Coronary artery (tissue), 2 donors: Measurements from ENCODE around the gene ZDHHC24.

Source experiments
- DNase-seq: peaks from one replicate; pipeline ENCODE4 v3.0.0-alpha.2; 2017; ENCODE audit warnings: low spot score
- H3K27ac ChIP-seq, 2 donors: fragments of 200-600 bp; sonication (generic); one replicate each; pipeline ENCODE4 v1.5.1; 2016 to 2019
- H3K4me3 ChIP-seq: fragments of 200-600 bp; sonication (generic); 2 replicates; pipeline ENCODE4 v1.5.1; 2016; ENCODE audit warnings: mild to moderate bottlenecking, moderate library complexity
- CTCF ChIP-seq: fragments of 200-600 bp; sonication (generic); IDR thresholded peaks from one replicate; pipeline ENCODE4 v1.5.1; 2019; ENCODE audit warnings: antibody characterized with exemption

Gene ZDHHC24

GRCh38 chr11:66471142-66471541, 74.7 kb downstream of the ZDHHC24 start:
- H3K4me3 ChIP-seq: no peak overlapping the region
- TF ChIP-seq CTCF: no peak
- no peak overlapping the region for H3K27ac ChIP-seq
- no peak for DNase-seq
